HG03520 (cell line): Measurements from ENCODE around the gene OVOL2.

Experiments used
- ATAC-seq: cut with Tn5 transposase; IDR thresholded peaks from one replicate; pipeline ENCODE4 v1.9.1; 2021; ENCODE audit warnings: mild to moderate bottlenecking, moderate library complexity; ENCODE audit not compliant: unreplicated experiment

Gene OVOL2

DNA sequence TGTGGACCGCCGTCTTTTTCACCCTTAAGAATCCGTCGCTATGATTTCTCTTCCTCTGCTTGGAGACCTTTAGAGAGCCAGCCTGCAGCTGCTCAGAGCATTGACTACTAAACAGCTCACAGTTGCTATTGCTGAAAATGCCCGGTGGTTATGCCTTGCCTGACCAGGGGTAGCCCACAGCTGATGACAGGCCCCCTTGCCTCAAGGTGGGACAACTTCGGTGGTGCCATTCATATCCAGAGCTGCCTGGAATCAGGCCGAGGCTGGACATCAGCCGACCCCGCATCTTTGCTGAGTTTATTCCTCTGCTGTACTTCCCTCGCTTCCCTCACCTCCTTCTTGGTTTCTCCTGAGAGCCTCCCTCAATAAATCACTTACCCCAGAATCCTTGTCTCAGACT, 39.6 kb downstream of the OVOL2 start:
- ATAC-seq: no peak

GRCh38 chr20:18016772-18017171, 40.9 kb downstream of the OVOL2 start:
- no peak for ATAC-seq

DNA sequence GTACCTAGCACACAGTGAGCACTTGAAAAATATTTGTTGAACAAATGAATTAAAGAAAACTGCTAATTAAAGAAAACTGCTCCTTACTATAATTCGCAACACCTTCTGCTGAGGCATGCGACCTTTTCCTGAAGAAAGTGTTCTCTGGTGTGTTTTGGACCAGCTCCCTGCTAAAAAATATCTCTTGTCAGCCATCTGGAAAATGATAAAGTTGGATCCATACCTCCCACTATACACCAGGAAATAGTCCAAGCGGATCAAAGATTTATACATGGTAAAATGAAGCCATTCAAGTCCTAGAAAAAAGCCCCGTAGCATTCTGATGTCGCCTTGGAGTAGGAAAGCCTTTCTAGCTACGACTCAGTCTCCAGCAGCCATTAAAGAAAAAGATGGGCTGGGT, 43.3 kb downstream of the OVOL2 start:
- ATAC-seq: no peak

- ATAC-seq: no peak
These were observed 44.8 kb downstream of the OVOL2 start for GRCh38 chr20:18012901-18013300.

DNA sequence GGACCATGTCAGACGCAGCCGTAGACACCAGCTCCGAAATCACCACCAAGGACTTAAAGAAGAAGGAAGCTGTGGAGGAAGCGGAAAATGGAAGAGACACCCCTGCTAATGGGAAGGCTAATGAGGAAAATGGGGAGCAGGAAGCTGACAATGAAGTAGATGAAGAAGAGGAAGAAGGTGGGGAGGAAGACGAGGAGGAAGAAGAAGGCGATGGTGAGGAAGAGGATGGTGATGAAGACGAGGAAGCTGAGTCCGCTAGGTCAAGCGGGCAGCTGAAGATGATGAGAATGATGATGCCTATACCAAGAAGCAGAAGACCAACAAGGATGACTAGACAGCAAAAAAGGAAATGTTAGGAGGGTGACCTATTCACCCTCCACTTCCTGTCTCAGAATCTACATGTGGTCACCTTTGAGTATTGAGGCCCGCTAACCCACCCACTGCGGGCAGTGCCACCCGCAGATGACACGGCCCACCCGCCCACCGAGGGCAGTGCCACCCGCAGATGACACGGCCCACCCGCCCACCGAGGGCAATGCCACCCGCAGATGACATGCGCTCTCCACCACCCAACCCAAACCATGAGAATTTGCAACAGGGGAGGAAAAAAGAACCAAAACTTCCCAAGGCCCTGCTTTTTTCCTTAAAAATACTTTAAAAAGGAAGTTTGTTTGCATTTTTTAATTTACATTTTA, 45.6 kb downstream of the OVOL2 start:
- ATAC-seq: no peak

DNA sequence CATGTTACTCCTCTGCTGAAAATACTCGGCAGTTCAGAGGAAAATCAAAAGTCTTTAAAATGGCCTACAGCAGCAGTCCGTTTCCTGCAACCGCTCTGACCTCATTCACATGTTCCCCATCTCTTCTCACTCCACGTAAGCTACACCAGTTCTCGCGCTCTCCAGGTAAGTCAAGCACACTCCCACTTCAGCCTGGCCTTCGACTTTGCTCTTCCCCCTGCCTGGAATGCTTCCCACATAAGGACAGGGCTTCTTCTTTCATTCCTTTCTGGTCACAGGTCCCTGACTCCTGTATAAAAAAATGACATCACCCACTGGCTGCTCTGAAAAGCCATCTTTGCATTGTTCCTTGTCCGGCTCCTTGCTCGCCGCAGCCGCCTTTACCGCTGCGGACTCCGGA, 46.2 kb downstream of the OVOL2 start:
- no peak for ATAC-seq

DNA sequence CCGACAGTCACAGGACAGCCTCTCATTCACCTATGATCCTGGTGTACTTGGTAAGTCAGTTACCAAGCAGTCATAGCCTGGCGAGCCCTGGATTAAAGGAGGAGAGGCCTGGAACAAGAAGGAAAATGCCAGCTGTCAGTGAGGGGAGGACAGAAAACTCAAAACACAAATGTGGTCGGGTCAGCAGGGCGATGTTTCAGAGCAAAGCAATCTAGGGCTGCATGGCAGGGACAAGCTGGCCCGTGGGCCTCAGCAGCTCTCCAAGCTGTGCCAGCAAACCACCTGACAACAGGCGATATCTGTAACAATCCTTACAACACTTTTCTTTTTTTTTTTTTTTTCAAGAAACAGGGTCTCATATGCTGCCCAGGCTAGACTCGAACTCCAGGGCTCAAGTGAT, 48.6 kb downstream of the OVOL2 start:
- no peak for ATAC-seq

DNA sequence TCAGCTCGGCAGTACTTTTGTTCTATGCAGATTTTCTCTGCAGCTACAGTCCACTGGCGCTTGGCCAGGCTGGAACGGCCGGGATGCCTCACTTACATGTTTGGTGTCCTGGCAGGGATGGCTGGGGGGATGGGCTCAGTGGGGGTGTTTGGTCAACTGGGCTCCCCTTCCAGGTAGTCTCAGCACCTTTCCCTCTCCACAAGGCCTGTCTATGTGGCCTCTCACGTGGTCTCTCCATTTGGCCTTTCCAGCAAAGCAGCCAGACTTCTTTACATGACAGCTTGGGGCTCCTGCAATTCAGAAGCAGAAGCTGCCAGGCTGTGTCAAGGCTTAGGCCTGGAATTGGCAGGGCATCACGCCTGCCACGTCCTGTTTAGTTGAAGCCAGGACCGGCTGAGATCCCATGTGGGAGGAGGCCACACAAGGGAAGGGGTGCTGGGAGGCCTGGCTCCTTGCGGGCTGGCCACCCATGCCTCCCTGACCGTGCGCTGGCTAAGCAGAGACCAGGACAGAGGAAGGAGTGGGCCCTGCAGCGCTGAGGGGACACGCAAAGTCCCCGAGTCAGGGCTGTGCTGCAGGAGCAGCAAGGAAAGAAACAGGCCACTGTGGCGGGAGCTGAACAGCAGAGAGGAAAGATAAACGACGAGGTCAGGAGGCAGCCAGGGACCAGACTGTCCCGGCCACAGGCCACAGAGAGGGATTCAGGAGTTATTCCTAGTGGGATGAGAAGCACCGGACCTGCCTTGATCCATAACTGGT, 50.0 kb downstream of the OVOL2 start:
- no peak for ATAC-seq

DNA sequence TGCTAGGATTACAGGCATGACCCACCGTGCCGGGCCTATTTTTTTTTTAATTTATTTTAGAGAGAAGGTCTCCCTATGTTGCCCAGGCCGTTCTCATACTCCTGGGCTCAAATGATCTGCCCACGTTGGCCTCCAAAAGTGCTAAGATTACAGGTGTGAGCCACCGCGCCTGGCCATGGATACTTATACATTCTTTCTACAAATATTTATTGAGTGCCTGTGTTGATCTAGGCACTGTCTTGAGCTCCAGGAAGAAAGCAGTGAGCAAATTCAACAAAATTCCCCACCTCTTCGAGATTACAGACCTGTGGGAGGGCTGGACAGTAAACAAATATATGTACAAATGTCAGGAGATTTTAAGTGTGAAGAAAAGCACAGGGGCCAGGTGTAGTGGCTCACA, 51.0 kb downstream of the OVOL2 start:
- ATAC-seq: no peak

DNA sequence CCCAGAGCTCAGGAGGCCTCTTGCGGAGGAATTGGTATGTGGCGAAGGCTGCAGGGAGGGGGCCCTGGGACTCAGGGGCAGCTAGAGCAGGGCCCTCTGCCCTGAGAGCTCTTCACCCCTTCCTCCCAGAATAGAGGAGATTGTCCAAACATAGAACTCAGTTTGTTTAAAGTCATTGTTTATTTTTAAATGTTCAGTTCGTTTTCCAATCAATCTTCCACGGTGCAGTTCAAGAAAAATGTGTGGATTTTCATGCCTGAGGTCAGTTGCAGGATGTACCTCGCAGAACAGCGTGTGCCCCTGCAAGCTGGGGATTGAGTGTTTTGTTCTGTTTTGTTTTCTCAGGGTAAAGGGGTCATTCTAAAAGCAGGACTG, 51.7 kb downstream of the OVOL2 start:
- no peak for ATAC-seq

DNA sequence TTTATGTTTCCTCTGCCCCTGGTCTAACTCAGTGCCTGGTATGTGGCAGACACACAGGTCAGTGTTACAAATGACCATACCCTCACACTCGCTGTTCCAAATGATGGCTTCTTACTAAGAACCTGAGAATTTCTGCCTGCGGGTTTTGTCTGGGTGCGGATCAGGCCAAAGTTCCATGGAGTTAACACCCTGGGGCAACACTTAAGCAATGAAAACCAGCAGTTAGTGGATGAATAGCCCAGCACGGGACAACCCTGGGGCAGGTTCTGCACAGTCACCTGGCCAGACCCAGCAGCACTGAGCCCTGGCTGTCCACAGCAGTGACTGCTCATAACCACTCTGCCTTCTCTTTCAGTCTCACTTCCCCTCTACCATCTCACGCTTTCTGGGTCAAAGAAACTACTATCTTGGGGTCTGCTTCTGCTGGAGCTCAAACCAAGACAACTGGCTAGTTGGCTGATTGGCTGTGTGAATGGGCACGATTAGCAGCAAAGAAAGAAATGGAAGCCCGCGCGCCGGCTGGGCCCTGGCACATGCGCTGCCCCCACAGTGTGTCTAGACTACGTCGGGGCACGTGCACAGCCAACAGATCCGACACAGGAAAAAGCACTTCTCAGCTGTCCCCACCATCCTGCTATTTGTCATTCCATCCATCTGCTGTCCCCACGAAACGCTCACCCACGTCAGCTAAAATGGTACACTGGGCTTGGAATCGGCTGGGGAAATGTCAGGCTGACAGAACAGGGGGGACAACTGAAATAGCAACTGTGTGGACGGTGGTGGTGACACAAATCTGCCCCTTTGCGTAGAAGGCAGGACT, 52.3 kb downstream of the OVOL2 start:
- peak; percentile 97 for ATAC-seq

- ATAC-seq: no peak
These were observed 53.2 kb downstream of the OVOL2 start for GRCh38 chr20:18004384-18005031.

DNA sequence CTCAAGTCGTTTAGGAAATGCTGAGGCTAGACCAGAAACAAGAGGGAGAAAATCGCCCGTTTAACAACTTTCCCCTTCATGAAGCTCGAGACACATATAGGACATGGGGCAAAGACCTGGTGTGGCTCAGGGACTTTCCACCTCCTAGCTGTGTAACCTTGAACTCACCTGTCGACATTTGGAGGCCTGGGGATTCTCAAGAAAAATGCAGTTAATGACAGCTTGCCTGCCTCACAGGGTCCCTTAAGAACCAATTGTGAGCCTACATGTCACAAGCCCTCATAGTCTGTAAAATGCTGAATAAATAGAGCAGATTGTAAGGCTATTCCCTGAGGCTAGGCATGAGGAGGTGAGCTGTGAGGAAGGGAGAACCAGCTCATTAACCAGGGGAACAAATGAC, 53.8 kb downstream of the OVOL2 start:
- no peak for ATAC-seq

GRCh38 chr20:18001131-18001921, 56.4 kb downstream of the OVOL2 start:
- no peak for ATAC-seq

DNA sequence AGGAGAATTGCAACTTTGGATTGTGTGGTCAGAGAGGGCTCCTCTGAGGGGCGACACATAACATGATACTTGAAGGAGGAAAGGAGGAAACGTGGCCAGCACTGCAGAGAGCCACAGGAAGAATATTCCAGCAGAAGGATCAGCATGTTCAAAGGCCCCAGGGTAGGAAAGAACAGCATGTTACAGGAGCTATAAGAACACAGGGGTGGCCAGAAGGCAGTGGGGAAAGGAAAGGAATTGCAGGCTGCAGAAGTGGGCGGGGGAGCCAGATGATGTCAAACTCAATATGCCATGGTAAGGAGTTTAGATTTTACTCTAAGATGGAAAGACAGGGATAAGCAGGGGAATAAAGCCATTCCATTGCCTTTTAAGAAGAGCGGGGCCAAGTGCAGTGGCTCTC, 58.1 kb downstream of the OVOL2 start:
- no peak for ATAC-seq

DNA sequence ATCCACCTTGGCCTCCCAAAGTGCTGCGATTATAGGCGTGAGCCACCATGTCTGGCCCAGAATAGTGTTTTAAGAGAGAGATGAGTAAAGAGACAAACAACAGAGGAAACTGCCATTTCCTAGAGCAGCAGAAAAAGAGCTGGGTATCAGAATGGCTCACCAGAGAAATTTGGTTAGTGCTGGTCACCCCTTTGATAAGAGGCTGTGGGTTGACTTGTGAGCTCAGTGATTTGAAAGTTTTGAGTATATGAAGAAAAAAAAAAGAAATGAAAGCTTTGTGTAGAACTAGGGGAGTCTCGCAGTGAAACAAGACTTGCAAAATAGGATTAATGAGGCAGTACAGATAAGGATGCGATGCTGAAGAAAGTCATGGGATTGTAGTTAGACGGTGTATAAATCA, 59.3 kb downstream of the OVOL2 start:
- no peak for ATAC-seq

GRCh38 chr20:17995967-17996819, 61.5 kb downstream of the OVOL2 start:
- no peak for ATAC-seq

GRCh38 chr20:17993546-17993945, 64.2 kb downstream of the OVOL2 start:
- ATAC-seq: no peak

- ATAC-seq: no peak
These were observed 64.7 kb downstream of the OVOL2 start for GRCh38 chr20:17992847-17993513.
